HG03039 (cell line): ENCODE results near the gene MRPS10.
"Not testable (repeated sequence)": the region's sequence is repeated elsewhere in the genome, so short reads cannot be mapped to it uniquely, and the experiment has no call there.

Source experiments
- ATAC-seq: cut with Tn5 transposase; IDR thresholded peaks from one replicate; pipeline ENCODE4 v1.9.1; 2021; ENCODE audit warnings: mild to moderate bottlenecking, moderate library complexity; ENCODE audit not compliant: unreplicated experiment

MRPS10 gene

GRCh38 chr6:42211726-42212125 is 5.9 kb downstream of the MRPS10 start:
- ATAC-seq = no peak

- no peak for ATAC-seq
Observed at GRCh38 chr6:42210551-42210950, 7.1 kb downstream of the MRPS10 start.

GRCh38 chr6:42207559-42207958 is 10.1 kb downstream of the MRPS10 start:
- ATAC-seq = not testable (repeated sequence)

GRCh38 chr6:42204768-42205282 is 12.8 kb downstream of the MRPS10 start:
- ATAC-seq = no peak

GRCh38 chr6:42203183-42203582 is 14.5 kb downstream of the MRPS10 start:
- ATAC-seq = no peak

GRCh38 chr6:42202131-42202915 is 15.3 kb downstream of the MRPS10 start:
- ATAC-seq = not testable (repeated sequence)

GRCh38 chr6:42201382-42201781 is 16.3 kb downstream of the MRPS10 start:
- ATAC-seq = no peak

GRCh38 chr6:42200035-42200434 is 17.6 kb downstream of the MRPS10 start:
- ATAC-seq = no peak

GRCh38 chr6:42199106-42199981 is 18.3 kb downstream of the MRPS10 start:
- ATAC-seq = no peak

- no peak for ATAC-seq
Observed at GRCh38 chr6:42197555-42198362, 19.9 kb downstream of the MRPS10 start.

- no peak for ATAC-seq
Observed at GRCh38 chr6:42195415-42195814, 22.2 kb downstream of the MRPS10 start.

- ATAC-seq = no peak
Observed at GRCh38 chr6:42194056-42194455, 23.6 kb downstream of the MRPS10 start.

- ATAC-seq = no peak
Observed at GRCh38 chr6:42193491-42193894, 24.2 kb downstream of the MRPS10 start.

- not testable (repeated sequence) for ATAC-seq
Observed at GRCh38 chr6:42192385-42192784, 25.3 kb downstream of the MRPS10 start.

- no peak for ATAC-seq
Observed at GRCh38 chr6:42190554-42191183, 27.0 kb downstream of the MRPS10 start.

- ATAC-seq = no peak
Observed at GRCh38 chr6:42188406-42188805, 29.3 kb downstream of the MRPS10 start.

GRCh38 chr6:42185597-42185996 is 32.1 kb downstream of the MRPS10 start:
- ATAC-seq = no peak

GRCh38 chr6:42184475-42184874 is 33.2 kb downstream of the MRPS10 start:
- no peak for ATAC-seq

GRCh38 chr6:42182101-42182500 is 35.6 kb downstream of the MRPS10 start:
- ATAC-seq = no peak

GRCh38 chr6:42179945-42180313 is 37.7 kb downstream of the MRPS10 start:
- no peak for ATAC-seq
